ENCODE measurements around the gene CFAP70. TPM values are rescaled to one million over a fixed set of nuclear protein-coding genes. Genes with fewer than 3 reads are reported as not detected.

The CFAP70 gene
- total RNA-seq, 4 donors from 2014 or later, result 2.6 to 12.9 (median 4.3) TPM

DNA sequence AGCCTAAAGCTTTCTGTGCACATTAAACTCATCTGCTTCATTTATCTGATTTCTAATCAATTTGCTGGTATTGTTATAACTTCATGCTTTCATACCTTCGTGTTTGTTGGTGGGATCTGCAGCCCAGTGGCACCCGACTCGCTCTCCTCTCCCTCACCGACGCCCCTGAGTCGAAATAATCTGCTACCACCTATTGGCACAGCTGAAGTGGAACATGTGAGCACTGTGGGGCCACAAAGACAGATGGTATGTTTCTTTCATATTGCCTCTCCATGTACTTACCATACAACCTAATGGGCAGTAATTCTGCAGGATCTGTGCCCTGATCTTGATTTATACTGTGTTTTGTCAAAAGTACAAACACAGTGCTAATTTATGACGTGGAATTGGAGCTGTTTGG is 124.0 kb downstream of the CFAP70 start:
- Histone ChIP-seq H3K9me3 (no peaks in the 10 kb centered on the region), H3K4me3 (no peak overlapping the region), H3K27ac (no peak overlapping the region), H3K27me3 (no peaks in the 10 kb centered on the region), H3K36me3 (peaks cover 60% of the 10 kb centered on the region), H3K4me1 (no peaks in the 10 kb centered on the region)
- no peak for TF ChIP-seq POLR2A (IDR thresholded peaks at IDR 0.05)
- 89% methylated on average over 7 of the region's 7 CpGs for WGBS
- no peak for DNase-seq (ENCODE audit: low spot score in 2 of 2)

DNA sequence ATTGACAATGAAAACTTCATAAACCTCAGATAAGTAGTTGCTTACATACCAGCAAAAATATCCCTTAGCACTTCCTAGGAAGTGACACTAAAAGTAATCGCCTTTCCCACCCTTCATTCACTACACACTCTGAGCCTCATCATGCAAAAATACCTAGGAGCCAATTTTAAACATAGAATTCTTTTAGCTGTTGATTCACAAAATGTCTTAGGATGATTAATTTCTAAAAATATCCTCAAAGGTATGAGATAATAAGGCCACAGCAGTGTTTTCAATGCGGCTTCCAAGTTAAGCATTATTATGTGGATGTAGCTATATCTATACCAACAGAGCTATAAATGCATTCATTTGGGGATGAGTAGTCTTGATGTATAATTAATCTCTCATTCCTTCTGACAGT is 124.8 kb downstream of the CFAP70 start:
- no peak for TF ChIP-seq POLR2A (IDR thresholded peaks at IDR 0.05)
- no peak for TF ChIP-seq POLR2AphosphoS5 (IDR thresholded peaks at IDR 0.05)
- Histone ChIP-seq H3K4me3 (no peak overlapping the region), H3K27me3 (no peaks in the 10 kb centered on the region), H3K4me1 (no peaks in the 10 kb centered on the region), H3K27ac (no peak overlapping the region), H3K36me3 (peaks cover 57% of the 10 kb centered on the region), H3K9me3 (no peaks in the 10 kb centered on the region)
- DNase-seq (ENCODE audit: low spot score in 2 of 2), result no peak
- WGBS, result 80% methylated on average over 2 of the region's 2 CpGs

DNA sequence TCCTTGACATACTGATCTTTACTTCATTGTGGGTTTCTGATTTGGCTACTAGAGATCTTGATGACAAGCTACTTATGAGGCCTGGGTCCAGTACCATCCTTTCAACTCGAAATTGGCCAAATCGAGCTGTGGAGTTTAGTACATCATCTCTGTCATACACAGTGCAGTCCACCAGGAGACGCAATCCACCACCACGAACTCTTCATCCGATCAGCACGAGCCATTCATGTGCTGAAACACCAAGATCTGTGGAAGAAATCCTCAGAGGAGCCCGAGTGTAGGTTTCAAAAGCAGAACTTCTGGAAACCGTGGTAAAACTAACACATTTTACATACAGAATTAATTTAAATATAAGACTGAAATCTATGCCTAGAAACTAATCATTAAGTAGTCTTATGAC is 125.8 kb downstream of the CFAP70 start:
- H3K27ac ChIP-seq, result no peak overlapping the region
- 88% methylated on average over 8 of the region's 8 CpGs for WGBS
- no peaks in the 10 kb centered on the region for H3K4me1 ChIP-seq
- H3K27me3 ChIP-seq, result no peaks in the 10 kb centered on the region
- H3K9me3 ChIP-seq, result no peaks in the 10 kb centered on the region
- TF ChIP-seq, protein P1, sequence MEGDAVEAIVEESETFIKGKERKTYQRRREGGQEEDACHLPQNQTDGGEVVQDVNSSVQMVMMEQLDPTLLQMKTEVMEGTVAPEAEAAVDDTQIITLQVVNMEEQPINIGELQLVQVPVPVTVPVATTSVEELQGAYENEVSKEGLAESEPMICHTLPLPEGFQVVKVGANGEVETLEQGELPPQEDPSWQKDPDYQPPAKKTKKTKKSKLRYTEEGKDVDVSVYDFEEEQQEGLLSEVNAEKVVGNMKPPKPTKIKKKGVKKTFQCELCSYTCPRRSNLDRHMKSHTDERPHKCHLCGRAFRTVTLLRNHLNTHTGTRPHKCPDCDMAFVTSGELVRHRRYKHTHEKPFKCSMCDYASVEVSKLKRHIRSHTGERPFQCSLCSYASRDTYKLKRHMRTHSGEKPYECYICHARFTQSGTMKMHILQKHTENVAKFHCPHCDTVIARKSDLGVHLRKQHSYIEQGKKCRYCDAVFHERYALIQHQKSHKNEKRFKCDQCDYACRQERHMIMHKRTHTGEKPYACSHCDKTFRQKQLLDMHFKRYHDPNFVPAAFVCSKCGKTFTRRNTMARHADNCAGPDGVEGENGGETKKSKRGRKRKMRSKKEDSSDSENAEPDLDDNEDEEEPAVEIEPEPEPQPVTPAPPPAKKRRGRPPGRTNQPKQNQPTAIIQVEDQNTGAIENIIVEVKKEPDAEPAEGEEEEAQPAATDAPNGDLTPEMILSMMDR (IDR thresholded peaks at IDR 0.05), result no peak
- TF ChIP-seq POLR2A (IDR thresholded peaks at IDR 0.05) (no peak), EP300 (IDR thresholded peaks at IDR 0.05) (no peak), POLR2AphosphoS5 (IDR thresholded peaks at IDR 0.05) (no peak)
- DNase-seq (ENCODE audit: low spot score in 2 of 2), result no peak
- H3K36me3 ChIP-seq, result peaks cover 57% of the 10 kb centered on the region
- no peak overlapping the region for H3K4me3 ChIP-seq

DNA sequence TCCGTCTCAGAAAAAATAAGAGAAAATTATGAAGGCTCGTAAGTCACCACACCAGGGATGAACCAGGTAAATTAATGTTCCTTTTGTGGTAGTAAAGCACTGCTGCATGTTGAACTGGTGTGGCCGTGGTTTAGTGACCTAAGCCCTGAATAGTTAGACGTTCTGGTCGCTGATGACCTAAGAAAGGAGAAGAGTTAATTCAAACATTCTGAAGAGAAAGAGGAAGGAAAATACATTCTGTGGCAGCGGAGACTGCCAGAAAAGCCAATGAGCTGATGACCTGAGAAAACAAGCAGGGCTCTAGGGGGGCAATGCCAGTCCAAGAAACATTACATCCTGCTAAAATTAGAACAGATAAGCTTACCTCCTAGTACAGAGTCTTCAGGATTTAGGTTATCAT is 129.1 kb downstream of the CFAP70 start:
- no peaks in the 10 kb centered on the region for H3K9me3 ChIP-seq
- H3K36me3 ChIP-seq, result peaks cover 32% of the 10 kb centered on the region
- H3K4me1 ChIP-seq, result no peaks in the 10 kb centered on the region
- H3K27me3 ChIP-seq, result no peaks in the 10 kb centered on the region
- TF ChIP-seq, protein P1 (IDR thresholded peaks at IDR 0.05), result no peak
- DNase-seq (ENCODE audit: low spot score in 2 of 2), result no peak
- H3K27ac ChIP-seq, result no peak overlapping the region
- 80% methylated on average over 6 of the region's 6 CpGs for WGBS
- no peak overlapping the region for H3K4me3 ChIP-seq

DNA sequence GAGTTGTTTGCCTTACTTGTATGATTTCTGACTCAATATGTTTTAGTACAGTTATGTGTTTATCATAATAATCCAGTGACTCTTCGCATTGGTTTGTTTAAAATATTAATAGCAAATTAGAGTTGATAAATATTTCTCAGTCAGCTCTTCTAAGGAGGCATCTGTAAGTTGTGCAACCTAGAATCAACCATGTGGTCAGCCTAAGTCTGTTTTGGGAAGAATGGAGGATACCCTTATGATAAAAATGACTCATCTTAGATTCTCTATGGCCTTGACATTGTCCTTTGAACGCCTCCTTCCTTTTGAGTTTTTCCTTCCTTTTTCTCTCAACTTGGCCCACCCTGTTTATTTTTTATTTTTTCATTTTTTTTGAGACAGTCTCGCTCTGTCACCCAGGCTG is 130.4 kb downstream of the CFAP70 start:
- TF ChIP-seq POLR2AphosphoS5 (IDR thresholded peaks at IDR 0.05) (no peak), POLR2A (IDR thresholded peaks at IDR 0.05) (no peak), EP300 (IDR thresholded peaks at IDR 0.05) (no peak)
- TF ChIP-seq, protein P1 (IDR thresholded peaks at IDR 0.05), result no peak
- H3K27ac ChIP-seq, result no peak overlapping the region
- no peaks in the 10 kb centered on the region for H3K4me1 ChIP-seq
- DNase-seq (ENCODE audit: low spot score in 2 of 2), result no peak
- 84% methylated on average over 3 of the region's 3 CpGs for WGBS
- no peaks in the 10 kb centered on the region for H3K9me3 ChIP-seq
- peaks cover 20% of the 10 kb centered on the region for H3K36me3 ChIP-seq
- H3K27me3 ChIP-seq, result no peaks in the 10 kb centered on the region
- H3K4me3 ChIP-seq, result no peak overlapping the region

DNA sequence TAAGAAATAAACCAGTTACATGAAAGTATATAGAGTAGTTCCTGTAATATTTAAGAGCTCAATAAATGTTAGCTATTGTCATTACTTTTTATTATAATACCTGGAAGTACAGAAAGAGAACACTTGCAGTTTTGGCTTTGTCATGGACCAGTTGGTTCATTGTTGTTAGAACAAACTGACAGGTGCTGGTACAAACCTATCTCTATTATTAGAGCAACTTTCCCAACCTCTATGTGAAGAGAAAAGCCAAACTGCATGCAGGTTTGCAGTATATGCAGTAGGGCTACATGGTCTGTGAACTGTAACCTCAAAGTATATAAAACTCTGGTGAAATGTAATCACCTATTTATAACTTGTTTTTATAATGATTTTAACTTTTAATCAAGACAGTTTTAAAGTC is 132.0 kb downstream of the CFAP70 start:
- H3K36me3 ChIP-seq, result peaks cover 14% of the 10 kb centered on the region
- no peaks in the 10 kb centered on the region for H3K4me1 ChIP-seq
- TF ChIP-seq, protein P1 (IDR thresholded peaks at IDR 0.05), result no peak
- TF ChIP-seq EP300 (IDR thresholded peaks at IDR 0.05) (no peak), POLR2A (IDR thresholded peaks at IDR 0.05) (no peak), POLR2AphosphoS5 (IDR thresholded peaks at IDR 0.05) (no peak)
- H3K27ac ChIP-seq, result no peak overlapping the region
- no peaks in the 10 kb centered on the region for H3K27me3 ChIP-seq
- H3K9me3 ChIP-seq, result no peaks in the 10 kb centered on the region
- DNase-seq (ENCODE audit: low spot score in 2 of 2), result no peak
- H3K4me3 ChIP-seq, result no peak overlapping the region
